Measurements from ENCODE around the gene CACNA1C.

CACNA1C gene

GRCh38 chr12:2179058-2179457 lies 126.3 kb downstream of the CACNA1C start:
- H3K4me3 Mint-ChIP-seq: no peak overlapping the region
- H3K27me3 Mint-ChIP-seq: peaks cover 93% of the 10 kb centered on the region
- no peaks in the 10 kb centered on the region for H3K9me3 Mint-ChIP-seq
- H3K36me3 Mint-ChIP-seq (ENCODE audit: insufficient read depth): no peaks in the 10 kb centered on the region
- DNase-seq (ENCODE audit: low spot score in 2 of 2): no peak
- no peak for ATAC-seq (replicated peaks; ENCODE audit: extremely low read depth, poor library complexity, severe bottlenecking)
- no peak overlapping the region for H3K27ac Mint-ChIP-seq (ENCODE audit: low read depth)
- peaks cover 2% of the 10 kb centered on the region for H3K4me1 Mint-ChIP-seq

- Mint-ChIP-seq H3K4me3 (no peak overlapping the region), H3K27me3 (peaks cover 93% of the 10 kb centered on the region), H3K27ac (ENCODE audit: low read depth) (no peak overlapping the region), H3K4me1 (peaks cover 6% of the 10 kb centered on the region), H3K9me3 (no peaks in the 10 kb centered on the region), H3K36me3 (ENCODE audit: insufficient read depth) (no peaks in the 10 kb centered on the region)
- ATAC-seq (replicated peaks; ENCODE audit: extremely low read depth, poor library complexity, severe bottlenecking) (no peak), DNase-seq (ENCODE audit: low spot score in 2 of 2) (no peak)
Observed at GRCh38 chr12:2179953-2180736, 127.4 kb downstream of the CACNA1C start.

- Mint-ChIP-seq H3K4me1 (peaks cover 6% of the 10 kb centered on the region), H3K9me3 (no peaks in the 10 kb centered on the region), H3K27me3 (peaks cover 93% of the 10 kb centered on the region), H3K36me3 (ENCODE audit: insufficient read depth) (no peaks in the 10 kb centered on the region), H3K4me3 (no peak overlapping the region), H3K27ac (ENCODE audit: low read depth) (no peak overlapping the region)
- DNase-seq (ENCODE audit: low spot score in 2 of 2): no peak
- no peak for ATAC-seq (replicated peaks; ENCODE audit: extremely low read depth, poor library complexity, severe bottlenecking)
Observed at GRCh38 chr12:2180737-2181082, 127.9 kb downstream of the CACNA1C start.

GRCh38 chr12:2183556-2184541 lies 131.1 kb downstream of the CACNA1C start:
- no peak overlapping the region for H3K27ac Mint-ChIP-seq (ENCODE audit: low read depth)
- peaks cover 6% of the 10 kb centered on the region for H3K4me1 Mint-ChIP-seq
- no peak for ATAC-seq (replicated peaks; ENCODE audit: extremely low read depth, poor library complexity, severe bottlenecking)
- no peak overlapping the region for H3K4me3 Mint-ChIP-seq
- no peaks in the 10 kb centered on the region for H3K36me3 Mint-ChIP-seq (ENCODE audit: insufficient read depth)
- DNase-seq (ENCODE audit: low spot score in 2 of 2): no peak
- H3K27me3 Mint-ChIP-seq: peaks cover 82% of the 10 kb centered on the region
- H3K9me3 Mint-ChIP-seq: no peaks in the 10 kb centered on the region

- Mint-ChIP-seq H3K9me3 (no peaks in the 10 kb centered on the region), H3K4me1 (peaks cover 6% of the 10 kb centered on the region), H3K4me3 (no peak overlapping the region), H3K36me3 (ENCODE audit: insufficient read depth) (no peaks in the 10 kb centered on the region), H3K27ac (ENCODE audit: low read depth) (no peak overlapping the region), H3K27me3 (peaks cover 69% of the 10 kb centered on the region)
- ATAC-seq (replicated peaks; ENCODE audit: extremely low read depth, poor library complexity, severe bottlenecking) (no peak), DNase-seq (ENCODE audit: low spot score in 2 of 2) (no peak)
Observed at GRCh38 chr12:2185751-2186341, 133.1 kb downstream of the CACNA1C start.

- Mint-ChIP-seq H3K4me1 (peaks cover 6% of the 10 kb centered on the region), H3K27me3 (peaks cover 53% of the 10 kb centered on the region), H3K9me3 (no peaks in the 10 kb centered on the region), H3K27ac (ENCODE audit: low read depth) (no peak overlapping the region), H3K36me3 (ENCODE audit: insufficient read depth) (no peaks in the 10 kb centered on the region), H3K4me3 (no peak overlapping the region)
- ATAC-seq (replicated peaks; ENCODE audit: extremely low read depth, poor library complexity, severe bottlenecking) (no peak), DNase-seq (ENCODE audit: low spot score in 2 of 2) (no peak)
Observed at GRCh38 chr12:2187195-2187945, 134.6 kb downstream of the CACNA1C start.

GRCh38 chr12:2190085-2190484 lies 137.3 kb downstream of the CACNA1C start:
- Mint-ChIP-seq H3K27me3 (peaks cover 40% of the 10 kb centered on the region), H3K9me3 (no peaks in the 10 kb centered on the region), H3K4me3 (no peak overlapping the region), H3K36me3 (ENCODE audit: insufficient read depth) (no peaks in the 10 kb centered on the region), H3K27ac (ENCODE audit: low read depth) (no peak overlapping the region), H3K4me1 (no peaks in the 10 kb centered on the region)
- ATAC-seq (replicated peaks; ENCODE audit: extremely low read depth, poor library complexity, severe bottlenecking) (no peak), DNase-seq (ENCODE audit: low spot score in 2 of 2) (no peak)

- ATAC-seq (replicated peaks; ENCODE audit: extremely low read depth, poor library complexity, severe bottlenecking) (no peak), DNase-seq (ENCODE audit: low spot score in 2 of 2) (no peak)
- H3K4me3 Mint-ChIP-seq: no peak overlapping the region
- H3K27me3 Mint-ChIP-seq: peaks cover 40% of the 10 kb centered on the region
- H3K27ac Mint-ChIP-seq (ENCODE audit: low read depth): no peak overlapping the region
- no peaks in the 10 kb centered on the region for H3K36me3 Mint-ChIP-seq (ENCODE audit: insufficient read depth)
- no peaks in the 10 kb centered on the region for H3K9me3 Mint-ChIP-seq
- no peaks in the 10 kb centered on the region for H3K4me1 Mint-ChIP-seq
Observed at GRCh38 chr12:2190896-2191533, 138.2 kb downstream of the CACNA1C start.

- Mint-ChIP-seq H3K9me3 (no peaks in the 10 kb centered on the region), H3K27ac (ENCODE audit: low read depth) (no peak overlapping the region), H3K4me1 (no peaks in the 10 kb centered on the region), H3K36me3 (ENCODE audit: insufficient read depth) (no peaks in the 10 kb centered on the region), H3K27me3 (peaks cover 34% of the 10 kb centered on the region), H3K4me3 (no peak overlapping the region)
- DNase-seq (ENCODE audit: low spot score in 2 of 2) (no peak), ATAC-seq (replicated peaks; ENCODE audit: extremely low read depth, poor library complexity, severe bottlenecking) (no peak)
Observed at GRCh38 chr12:2191534-2192153, 138.9 kb downstream of the CACNA1C start.

GRCh38 chr12:2192231-2192630 lies 139.4 kb downstream of the CACNA1C start:
- DNase-seq (ENCODE audit: low spot score in 2 of 2): no peak
- Mint-ChIP-seq H3K27ac (ENCODE audit: low read depth) (no peak overlapping the region), H3K4me1 (no peaks in the 10 kb centered on the region), H3K36me3 (ENCODE audit: insufficient read depth) (no peaks in the 10 kb centered on the region), H3K4me3 (no peak overlapping the region), H3K9me3 (no peaks in the 10 kb centered on the region), H3K27me3 (peaks cover 29% of the 10 kb centered on the region)
- no peak for ATAC-seq (replicated peaks; ENCODE audit: extremely low read depth, poor library complexity, severe bottlenecking)

GRCh38 chr12:2194060-2194459 lies 141.3 kb downstream of the CACNA1C start:
- DNase-seq (ENCODE audit: low spot score in 2 of 2): no peak
- peaks cover 30% of the 10 kb centered on the region for H3K27me3 Mint-ChIP-seq
- no peaks in the 10 kb centered on the region for H3K36me3 Mint-ChIP-seq (ENCODE audit: insufficient read depth)
- no peaks in the 10 kb centered on the region for H3K9me3 Mint-ChIP-seq
- H3K4me1 Mint-ChIP-seq: no peaks in the 10 kb centered on the region
- no peak overlapping the region for H3K27ac Mint-ChIP-seq (ENCODE audit: low read depth)
- no peak overlapping the region for H3K4me3 Mint-ChIP-seq
- no peak for ATAC-seq (replicated peaks; ENCODE audit: extremely low read depth, poor library complexity, severe bottlenecking)
